Stimulated activated CD8-positive, alpha-beta memory T cell treated with anti-CD3 and anti-CD28 coated beads, Interleukin-12 subunit alpha, Interleukin-12 subunit beta, amount 100 ng/mL, for 24 hours (primary cell): ENCODE data around the gene SLC7A7.
"Not testable (repeated sequence)": the region's sequence is repeated elsewhere in the genome, so short reads cannot be mapped to it uniquely, and the experiment has no call there.

Source experiments
- DNase-seq: peaks from one replicate; pipeline ENCODE4 v3.0.0-alpha.2; 2020; ENCODE audit errors: extremely low read depth

SLC7A7 gene

DNA sequence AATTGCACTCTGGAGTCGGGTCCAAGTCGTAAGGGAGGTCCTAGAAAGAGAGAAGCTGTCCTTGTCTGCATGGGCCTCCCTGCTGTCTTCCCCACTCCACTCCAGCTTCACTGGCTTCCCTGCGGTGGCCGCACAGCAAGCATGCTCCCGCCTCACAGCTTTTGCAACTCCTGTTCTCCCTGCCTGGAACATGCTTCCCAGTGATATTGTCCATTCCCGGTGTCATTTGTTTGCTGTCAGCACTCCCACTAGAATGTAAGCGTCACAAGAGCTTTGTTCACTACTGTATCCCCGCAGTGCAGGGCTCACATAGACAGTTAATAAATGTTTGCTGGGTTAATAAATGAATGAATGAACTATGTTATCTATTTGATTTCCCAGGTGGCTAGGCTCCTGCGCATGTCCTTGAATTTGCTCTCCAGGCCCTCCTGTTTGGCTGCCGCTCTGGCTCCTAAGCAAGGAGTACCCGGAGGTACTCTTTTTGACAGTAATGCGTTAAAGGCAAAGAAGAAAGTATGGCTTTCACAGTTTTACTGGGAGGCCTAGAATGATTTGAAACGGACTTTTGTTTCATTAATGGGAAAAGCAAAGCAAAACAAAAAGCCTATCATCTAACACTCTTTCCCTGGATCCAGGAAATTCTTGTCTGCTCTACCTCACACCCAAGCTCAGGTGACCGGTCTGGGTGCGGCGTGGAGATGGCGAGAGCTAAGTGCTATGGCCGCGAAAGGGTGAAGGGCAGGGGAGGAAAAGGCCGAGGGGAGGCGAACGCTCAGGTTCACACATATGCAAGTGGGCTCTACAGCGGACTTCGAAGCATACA is 6.2 kb upstream of the SLC7A7 start:
- DNase-seq: no peak

DNA sequence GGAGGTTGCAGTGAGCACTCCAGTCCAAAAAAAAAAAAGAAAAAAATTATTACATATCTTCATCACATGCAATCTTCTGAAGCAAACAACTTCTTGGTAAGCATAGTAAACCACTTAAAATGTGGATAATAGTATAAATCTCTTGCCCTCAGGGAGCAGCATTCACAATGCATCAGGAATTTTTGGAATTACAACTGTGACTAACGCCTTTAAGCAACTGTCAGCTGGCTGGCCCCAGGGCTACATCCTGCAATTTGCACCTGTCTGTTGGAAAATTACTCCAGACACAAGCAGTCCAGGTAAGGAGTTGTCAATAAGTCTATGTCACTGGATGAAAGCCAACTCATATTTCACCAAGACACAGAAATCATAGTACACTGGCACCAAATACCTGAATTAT is 5.5 kb upstream of the SLC7A7 start:
- no peak for DNase-seq

DNA sequence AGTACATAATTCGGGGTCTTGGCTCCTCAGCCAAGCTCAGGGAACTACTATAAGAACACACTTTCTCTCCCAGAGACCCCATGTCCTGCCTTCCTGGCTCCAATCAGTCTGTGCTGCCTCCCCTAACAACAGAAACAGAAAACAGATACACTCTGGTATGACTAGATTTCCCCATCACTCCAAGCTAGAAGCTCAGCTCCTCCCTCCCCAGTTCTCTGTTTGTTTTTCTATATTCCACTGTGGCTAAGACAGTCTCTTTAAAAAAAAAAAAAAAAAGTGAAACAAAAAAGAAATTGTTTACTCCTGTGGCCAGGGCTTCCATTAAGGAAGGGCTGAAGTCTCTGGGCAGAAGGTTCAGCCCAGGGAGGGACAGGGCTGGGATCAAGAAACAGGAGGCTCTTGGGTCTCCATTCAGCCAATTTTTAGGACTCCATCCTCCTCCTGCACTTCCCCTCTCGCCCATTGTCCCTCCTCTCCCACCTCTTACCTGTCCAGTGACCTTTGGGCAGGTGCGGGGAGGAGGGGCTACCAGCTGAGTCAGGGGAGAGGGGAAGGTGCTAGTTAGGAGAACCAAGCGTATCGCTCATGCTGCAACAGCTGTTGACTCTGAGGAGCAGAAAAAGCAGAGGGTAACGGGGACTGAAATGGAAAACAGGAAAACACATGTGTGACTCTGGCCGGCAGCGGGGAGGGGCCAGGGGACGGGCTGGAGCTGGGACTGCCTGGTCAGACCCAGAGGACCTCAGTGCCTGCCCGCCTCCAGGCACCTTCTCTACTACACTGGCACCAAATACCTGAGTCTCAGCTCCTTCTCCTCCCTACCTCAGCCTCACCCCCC is 4.1 kb upstream of the SLC7A7 start:
- DNase-seq: no peak

DNA sequence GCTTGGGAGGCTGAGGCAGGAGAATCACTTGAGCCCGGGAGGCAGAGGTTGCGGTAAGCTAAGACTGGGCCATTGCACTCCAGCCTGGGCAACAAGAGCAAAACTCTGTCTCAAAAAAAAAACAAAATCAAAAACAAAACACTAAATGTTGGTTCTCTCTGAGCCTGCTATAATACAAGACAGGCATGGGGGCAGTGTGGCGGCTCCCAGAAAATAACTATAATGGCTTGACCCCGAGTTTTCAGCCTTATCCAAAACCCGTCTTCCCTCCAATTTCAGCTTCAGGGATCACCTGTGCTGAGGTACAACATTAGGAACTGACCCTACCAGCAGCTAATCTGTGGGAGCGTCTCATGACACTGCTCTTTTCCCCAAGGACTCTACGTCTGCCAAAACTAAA is 862 bp downstream of the SLC7A7 start:
- no peak for DNase-seq

DNA sequence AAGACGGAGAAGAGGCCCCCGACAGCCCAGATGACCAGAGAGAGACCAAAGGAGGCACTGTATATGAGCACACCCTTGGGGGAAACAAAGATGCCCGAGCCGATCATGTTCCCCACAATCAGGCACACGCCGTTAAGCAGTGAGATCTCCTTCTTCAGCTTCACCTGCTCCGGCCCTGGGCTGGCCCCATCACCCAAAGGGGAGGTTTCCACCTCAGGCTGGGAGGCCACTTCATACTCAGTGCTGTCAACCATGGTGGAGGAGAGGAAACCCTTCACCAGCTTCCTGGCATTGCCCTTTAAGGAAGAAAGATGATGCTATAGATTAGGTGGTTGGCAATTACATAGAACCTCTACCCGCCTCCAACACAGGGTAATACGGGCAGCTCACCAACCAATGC is 2.1 kb downstream of the SLC7A7 start:
- DNase-seq: no peak

DNA sequence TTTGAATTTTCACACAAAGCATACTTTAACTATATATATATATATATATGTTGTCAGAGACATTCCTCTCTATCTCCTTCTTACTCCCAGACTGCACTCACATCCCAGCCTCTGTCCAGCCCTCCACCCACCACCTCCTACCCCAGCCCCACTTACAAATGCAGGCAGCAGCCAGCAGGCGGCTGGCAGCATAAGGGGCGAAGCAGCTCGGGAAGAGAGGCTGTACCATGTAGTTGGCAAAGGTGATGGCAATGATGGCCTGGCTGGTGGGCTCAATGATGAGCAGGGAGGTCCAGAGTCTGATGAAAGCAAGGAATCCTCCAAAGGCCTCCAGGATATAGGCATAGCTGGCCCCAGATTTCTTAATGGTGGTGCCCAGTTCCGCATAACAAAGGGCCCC is 2.5 kb downstream of the SLC7A7 start:
- DNase-seq: no peak

DNA sequence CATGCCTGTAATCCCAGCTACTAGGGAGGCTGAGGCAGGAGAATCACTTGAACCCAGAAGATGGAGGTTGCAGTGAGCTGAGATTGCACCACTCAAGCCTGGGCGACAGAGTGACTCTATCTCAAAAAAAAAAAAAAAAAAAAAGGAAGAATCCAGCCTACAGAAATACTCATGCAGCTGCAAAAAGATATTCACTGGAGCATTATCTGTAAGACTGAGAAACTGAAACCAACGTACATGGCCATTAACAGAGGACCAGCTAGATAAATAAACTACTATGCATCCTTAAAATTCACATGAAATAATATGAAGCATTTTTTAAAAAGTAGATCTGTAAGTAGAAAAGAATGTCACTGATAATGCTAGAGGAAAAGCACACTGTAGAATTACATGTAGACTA is 3.5 kb downstream of the SLC7A7 start:
- no peak for DNase-seq

DNA sequence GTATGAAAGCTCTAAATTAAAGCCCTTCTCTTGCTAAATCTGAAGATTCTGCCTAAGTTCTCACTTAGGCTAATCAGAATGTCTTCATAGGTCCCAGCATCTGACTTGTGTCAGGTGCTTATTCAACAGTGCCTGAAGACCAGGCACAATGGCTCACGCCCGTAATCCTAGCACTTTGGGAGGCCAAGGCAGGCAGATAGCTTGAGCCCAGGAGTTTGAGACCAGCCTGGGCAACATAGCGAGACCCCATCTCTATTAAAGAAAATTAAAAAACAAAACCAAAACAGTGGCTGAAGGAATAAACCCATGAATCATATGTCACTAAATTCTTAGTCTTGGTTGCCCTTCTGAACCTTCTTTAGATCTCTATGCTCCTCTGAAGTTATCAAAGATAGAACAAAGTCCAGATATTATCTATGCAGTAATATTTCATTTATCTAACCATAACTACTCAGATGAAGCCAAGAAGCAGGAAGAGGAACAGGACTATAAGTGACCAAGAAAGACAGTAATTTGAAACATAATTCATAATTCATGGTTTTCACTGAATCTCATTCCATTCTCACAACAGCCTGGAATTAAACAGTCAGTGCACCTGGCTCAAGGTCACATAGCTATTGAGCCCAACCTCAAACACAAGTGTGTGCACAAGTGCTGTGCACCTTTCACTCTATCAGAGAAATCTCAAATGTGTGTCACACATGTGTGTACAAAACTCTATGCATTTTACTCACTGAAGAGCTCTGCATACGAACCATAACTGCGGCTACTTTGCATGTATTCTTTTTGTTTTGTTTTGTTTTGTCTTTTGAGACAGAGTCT is 6.6 kb downstream of the SLC7A7 start:
- DNase-seq: no peak

DNA sequence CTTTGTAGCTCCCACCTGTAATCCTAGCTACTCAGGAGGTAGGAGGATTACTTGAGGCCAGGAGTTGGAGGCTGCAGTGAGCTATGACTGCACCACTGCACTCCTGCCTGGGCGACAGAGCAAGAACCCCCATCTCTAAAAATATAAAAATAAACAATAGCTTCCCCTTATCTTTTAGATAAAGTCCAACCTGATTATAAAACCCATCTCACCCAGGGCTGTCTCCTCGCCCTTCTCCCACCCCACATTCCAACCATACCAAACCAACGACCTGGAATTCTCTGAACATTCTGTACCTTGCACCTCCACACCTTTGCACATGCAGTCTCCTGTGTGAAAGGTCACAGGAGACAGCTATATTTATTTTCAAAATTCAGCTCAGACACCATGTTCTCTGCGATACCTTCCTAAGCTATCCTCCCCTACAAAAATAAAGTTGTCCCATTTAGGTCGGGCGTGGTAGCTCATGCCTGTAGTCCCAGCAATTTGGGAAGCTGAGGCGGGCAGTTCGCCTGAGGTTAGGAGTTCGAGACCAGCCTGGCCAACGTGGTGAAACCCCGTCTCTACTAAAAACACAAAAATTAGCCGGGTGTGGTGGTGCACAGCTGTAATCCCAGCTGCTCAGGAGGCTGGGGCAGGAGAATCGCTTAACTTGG is 7.7 kb downstream of the SLC7A7 start:
- no peak for DNase-seq

DNA sequence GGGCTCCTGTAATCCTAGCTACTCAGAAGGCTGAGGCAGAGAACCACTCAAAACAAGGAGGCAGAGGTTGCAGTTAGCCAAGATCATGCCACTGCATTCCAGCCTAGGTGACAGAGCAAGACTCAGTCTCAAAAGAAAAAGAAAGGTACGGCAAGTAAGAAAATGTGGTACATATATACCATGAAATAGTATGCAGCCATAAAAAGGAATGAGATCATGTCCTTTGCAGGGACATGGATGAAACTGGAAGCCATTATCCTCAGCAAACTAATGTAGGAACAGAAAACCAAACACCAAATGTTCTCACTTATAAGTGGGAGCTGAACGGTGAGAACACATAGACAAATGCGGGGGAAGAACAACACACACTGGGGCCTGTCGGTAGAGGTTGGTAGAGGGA is 10.0 kb downstream of the SLC7A7 start:
- DNase-seq: not testable (repeated sequence)

DNA sequence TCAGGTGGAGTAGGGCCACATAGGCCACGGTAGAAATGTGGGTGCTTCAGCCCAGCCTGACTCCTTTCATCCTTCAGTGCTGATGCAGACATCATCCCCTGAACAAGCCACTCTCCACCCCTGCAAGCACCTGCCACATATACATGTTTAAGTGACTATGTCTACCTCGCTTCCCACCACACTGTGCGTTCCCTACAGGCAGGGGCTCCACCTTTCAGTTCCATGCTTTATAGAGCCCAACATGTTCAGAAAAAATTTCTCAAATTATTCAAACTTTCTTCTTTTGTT is 11.6 kb downstream of the SLC7A7 start:
- no peak for DNase-seq

DNA sequence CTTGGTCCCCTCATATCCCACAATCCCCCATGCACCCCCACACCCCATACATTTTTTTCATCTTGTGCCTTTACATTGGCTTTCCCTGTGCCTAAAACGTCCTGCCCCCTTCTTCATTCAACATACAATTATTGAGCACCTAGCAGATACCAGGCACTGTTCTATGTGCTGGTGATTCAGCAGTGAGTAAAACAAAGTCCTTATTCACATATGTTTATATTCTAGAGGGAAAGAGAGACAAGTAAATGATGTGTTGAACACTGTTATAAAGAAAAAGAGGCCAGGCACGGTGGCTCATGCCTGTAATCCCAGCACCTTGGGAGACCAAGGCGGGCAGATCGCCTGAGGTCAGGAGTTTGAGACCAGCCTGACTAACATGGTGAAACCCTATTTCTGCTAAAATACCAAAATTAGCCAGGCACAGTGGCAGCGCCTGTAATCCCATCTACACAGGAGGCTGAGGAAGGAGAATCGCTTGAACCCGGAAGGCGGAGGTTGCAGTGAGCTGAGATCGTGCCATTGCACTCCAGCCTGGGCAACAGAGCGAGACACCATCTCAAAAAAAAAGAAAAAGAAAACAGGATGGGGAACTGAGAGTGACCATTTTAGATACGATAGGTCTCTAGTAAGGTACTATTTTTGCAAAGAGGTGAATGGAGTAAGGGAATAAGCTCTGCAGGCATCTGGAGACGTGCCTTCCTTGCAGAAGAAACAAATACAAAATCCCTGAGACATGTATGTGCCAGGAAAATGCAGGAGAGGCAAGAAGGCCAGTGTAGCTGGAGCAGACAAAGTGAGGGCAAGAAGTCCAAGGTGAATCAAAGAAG is 12.2 kb downstream of the SLC7A7 start:
- no peak for DNase-seq

DNA sequence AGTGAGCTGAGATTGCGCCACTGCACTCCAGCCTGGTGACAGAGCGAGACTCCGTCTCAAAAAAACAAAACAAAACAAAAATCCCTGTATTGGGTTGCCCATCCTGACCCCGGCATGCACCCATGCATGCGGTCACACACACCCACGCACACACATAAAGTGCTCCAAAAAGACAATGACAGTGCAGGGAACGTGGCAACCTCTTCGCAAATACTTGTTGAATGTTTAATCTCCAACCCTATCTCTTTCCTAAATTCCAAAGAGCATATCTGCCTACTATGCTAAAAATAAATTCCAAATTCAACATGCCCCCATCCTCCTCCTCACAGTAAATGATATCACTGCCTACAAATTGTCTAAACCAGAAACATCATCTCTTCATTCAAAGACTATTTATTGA is 13.5 kb downstream of the SLC7A7 start:
- no peak for DNase-seq

DNA sequence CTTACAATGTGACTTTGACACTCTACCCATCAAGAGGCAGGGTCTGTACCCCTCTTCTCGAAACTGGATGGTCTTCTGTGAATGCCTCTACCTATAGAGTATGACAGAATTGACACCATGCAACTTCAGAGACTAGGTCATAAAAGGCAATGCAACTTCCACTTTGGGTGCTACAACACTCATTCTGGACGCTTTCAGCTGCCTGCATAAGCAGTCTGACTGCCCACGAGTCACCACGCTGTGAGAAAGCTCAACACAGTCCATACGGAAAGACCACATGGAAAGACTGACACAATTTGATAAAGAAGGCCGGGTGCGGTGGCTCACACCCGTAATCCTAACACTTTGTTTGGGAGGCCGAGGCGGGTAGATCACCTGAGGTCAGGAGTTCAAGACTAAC is 14.9 kb downstream of the SLC7A7 start:
- no peak for DNase-seq

DNA sequence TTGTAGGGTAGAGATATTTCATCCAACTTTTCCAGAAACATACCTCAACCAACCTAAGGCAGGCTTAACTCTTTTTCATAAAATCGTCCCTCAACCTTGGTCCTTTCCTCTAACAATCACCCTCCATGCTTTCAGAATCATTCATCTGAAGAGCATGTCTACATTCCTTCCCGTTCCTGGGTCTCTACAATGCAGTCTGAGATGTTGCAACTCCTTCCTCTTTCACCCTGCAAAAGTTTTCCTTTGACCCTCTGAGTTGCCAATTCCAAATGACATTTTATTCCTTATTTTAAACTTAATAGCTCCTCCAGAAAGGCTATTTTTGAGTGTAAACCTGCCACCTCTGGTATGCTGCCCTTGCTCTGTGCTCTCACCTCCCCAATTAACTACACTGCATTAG is 16.7 kb downstream of the SLC7A7 start:
- no peak for DNase-seq

DNA sequence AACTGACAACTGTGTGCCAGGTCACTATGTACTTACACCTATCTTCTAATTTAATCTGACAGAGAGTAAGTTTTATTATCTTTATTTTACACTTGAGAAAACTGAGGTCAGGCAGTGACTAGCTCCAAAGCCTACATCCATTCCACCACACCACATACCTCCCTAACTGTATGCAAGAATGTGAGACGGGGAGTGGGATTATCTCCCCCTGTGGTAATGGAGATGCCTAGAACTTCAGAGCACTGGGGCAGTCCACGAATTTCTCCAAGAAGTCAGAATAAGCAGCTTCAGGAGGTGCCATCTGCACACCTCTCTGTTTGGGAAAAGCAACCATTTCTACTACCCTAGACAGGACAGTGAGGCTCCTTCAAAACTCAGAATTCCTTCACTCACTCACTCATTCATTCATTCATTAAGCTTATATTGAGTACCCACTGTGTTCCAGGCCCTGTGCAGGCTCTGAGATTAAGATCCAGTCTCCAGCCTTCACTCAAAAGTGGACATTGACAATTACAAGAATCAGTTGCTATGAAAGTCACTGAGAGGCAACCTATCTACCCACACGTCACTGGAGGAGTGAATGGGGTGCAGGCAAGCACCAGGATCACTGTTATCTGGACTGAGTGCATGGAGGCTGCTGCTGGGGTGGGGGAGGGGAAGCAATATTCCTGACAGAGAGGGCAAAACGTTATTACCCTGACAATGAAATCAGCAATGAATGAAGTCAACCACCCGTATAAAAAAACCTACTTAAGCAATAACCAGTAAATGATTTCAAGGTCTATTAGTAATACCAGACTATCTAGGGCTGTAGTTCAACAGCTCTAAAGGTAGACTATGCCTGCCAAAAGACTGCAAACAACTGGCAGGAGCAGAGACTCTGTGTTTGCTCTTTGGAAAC is 18.0 kb downstream of the SLC7A7 start:
- no peak for DNase-seq

DNA sequence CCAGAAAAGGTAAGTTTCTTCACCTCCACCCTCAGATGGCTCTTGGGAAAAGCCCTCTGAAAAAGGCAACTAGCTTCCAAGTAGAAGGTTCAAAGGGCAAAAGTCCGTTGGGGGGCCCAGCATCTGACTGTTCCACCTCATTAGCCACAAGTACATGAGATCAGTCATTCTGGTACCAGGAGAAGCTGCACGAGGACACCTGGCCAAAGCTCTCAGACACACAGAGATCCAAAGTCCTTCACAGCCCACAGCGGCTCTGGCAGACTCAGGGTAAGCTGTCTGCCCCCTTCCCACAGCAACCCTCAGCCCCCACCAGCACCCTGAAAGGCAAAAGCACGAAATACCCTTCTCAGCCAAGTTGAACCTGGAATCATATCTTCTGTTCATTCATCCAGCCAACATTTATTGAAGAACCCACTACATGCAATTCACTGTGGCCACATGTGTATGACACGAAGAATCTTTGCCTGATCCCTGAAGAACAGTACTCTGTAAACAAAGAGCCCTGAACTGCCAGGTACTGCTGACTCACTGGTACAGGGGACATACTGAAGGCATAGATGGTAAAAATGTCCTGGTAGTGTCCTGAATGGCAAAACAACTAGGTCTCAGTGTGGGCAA is 19.0 kb downstream of the SLC7A7 start:
- no peak for DNase-seq

DNA sequence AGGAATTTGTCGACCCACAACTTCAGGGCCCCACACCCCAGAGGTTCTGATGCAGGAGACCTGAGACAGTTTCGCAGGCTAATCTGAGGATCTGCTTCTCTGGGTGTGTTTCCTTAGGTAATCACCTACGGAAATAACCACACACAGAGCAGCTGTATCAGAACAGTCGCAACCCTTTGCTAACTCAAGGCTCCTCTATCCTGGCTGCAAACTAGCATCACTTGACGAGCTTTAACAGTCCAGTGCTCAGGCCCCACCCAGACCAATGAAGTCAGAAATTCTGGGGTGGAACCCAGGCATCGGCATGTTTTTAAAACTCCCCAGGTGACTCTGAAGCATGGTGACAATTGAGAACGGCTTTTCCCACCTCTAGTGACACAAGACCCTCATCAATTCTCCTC is 20.7 kb downstream of the SLC7A7 start:
- DNase-seq: no peak

DNA sequence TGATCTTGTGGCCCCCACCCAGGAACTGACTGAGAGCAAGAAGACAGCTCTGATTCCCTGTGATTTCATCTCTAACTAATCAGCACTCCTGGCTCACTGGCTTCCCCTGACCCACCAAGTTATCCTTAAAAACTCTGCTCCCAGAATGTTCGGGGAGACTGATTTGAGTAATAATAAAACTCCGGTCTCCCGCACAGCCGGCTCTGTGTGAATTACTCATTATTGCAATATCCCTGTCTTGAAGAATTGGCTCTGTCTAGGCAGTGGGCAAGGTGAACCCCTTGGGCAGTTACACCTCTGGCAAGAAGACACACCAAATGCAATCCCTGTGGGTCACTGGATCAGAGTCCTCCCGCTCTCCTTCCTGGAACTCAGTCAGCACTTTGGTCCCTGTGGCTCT is 21.3 kb downstream of the SLC7A7 start:
- DNase-seq: no peak

DNA sequence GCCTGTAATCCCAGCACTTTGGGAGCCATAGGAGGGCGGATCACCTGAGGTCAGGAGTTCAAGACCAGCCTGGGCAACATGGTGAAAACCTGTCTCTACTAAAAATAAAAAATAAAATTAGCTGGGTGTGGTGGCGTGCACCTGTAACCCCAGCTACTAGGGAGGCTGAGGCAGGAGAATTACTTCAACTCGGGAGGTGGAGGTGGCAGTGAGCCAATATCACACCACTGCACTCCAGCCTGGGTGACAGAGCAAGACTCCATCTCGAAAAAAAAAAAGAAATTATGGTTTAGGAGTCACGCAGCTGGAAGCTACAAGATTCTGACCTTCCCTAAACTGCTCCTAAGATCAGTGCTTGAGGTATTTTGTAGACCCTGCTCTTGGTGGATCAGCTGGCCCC is 21.7 kb downstream of the SLC7A7 start:
- not testable (repeated sequence) for DNase-seq
